ENCODE measurements around the gene NSUN3.
"Not testable (repeated sequence)": the region's sequence is repeated elsewhere in the genome, so short reads cannot be mapped to it uniquely, and the experiment has no call there.

Gene NSUN3

DNA sequence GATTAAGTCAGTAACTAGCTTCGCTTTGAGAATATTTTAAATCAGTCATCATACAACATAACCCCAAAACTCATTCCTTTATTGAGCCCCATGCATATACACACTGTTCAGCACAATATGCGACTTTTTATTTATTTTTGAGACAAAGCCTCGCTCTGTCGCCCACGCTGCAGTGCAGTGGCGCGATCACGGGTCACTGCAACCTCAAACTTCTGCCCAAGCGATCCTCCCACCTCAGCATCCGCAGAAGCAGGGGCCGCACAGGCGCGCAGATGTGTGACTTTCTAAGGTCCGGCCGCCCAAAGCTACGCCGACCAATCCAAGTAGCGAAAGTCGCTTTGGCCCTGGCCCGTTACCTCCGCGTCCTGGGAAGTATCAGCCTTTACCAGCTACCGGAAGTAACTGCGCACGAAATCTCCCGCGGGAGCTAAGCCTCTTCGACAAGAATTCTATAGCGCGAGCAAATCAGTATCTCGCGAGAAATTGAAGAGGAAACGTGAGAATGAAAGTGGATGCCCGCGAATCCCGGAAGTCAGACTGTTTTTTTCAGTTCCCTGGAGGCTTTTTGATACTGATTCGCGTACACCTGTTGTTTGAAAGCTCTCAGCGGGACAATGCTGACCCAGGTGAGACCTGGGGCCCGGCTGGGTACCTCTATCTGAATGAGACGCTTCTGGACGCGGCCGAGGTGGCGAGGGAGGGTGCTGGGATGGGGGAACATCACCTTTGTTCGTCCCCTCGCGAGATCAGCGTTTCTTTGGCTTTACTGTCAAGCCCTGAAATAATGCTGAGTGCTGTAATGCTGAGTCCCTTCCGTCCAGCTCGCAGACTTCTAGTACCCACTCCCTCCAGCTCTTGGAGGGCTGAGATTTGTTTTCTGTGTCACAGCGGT lies at the start of gene NSUN3, which contains the start of gene DHFR2:
TSS of gene NSUN3 (plus strand) at position 549 of the 892 bp plus-strand sequence. CDS start at position 615, 66 bp downstream.
TSS of gene DHFR2 (minus strand) at position 404 of the 892 bp plus-strand sequence. CDS start 1,405 bp downstream, outside the sequence.
- DNase-seq, result peak; percentile 85

DNA sequence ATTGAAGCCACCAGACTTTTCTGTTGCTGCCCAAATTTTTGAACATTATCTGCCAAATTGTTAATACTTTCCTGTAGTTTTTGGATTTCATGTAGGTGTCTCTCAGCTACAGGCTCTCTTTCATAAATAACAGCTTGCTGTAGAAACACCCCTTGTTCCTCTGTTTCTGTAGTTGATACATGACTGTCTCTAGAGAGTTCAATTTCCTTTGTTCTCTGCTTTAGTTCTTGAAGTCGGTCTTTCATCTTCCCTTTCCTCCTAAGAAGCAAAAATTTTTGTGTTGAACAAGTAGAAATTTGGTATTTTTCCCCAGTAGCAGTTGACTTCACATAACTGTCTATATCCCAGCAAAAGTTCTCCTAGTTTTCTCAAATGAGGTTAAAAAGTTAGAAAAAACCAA lies 47.8 kb upstream of the NSUN3 start:
- DNase-seq, result no peak

- no peak for DNase-seq
Measured at GRCh38 chr3:94019659-94020058, 43.2 kb upstream of the NSUN3 start.

DNA sequence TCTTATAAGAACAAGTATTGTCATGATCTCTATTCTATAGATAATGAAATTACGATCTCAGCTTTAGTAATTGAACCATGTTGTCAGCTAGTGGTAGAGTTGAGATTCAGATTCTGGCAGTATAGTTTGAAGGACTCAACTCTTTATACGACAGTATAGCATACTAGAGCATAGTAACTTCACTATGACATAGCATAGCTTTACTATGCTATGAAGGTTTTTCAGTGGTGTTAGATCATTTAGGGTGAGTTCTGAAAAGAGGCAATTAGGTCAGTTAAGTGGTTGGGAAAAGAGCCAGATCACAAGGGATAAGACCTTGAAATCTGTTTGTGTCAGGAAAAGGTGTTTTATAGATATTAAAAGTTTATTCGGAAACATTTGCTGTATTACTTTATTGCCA lies 42.6 kb upstream of the NSUN3 start:
- no peak for DNase-seq

GRCh38 chr3:94024385-94024784 lies 38.5 kb upstream of the NSUN3 start:
- no peak for DNase-seq

DNA sequence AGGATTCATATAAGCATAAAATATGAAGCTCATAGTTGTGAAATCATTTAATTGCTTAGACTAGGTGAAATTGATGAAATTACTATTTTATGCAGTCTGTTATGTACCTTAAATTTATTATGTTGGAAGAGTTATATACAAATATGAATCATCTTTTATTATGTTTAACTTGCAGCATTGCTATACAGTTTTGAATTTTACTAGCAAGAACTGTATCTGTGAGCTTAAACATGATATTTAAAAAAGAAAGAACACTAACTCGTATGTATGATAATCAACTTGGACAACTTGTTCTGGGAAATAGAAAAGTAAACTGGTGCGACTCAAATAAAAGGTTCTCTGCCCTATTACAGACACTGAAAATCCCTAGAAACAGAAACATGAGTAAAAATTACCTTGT lies 36.2 kb upstream of the NSUN3 start:
- no peak for DNase-seq

GRCh38 chr3:94028093-94028837 lies 34.6 kb upstream of the NSUN3 start, which contains the start of gene STX19:
Gene STX19, minus strand, starts transcription at chr3:94028597. Its CDS starts 13,328 bp downstream, at chr3:94015269.
- DNase-seq, result no peak

DNA sequence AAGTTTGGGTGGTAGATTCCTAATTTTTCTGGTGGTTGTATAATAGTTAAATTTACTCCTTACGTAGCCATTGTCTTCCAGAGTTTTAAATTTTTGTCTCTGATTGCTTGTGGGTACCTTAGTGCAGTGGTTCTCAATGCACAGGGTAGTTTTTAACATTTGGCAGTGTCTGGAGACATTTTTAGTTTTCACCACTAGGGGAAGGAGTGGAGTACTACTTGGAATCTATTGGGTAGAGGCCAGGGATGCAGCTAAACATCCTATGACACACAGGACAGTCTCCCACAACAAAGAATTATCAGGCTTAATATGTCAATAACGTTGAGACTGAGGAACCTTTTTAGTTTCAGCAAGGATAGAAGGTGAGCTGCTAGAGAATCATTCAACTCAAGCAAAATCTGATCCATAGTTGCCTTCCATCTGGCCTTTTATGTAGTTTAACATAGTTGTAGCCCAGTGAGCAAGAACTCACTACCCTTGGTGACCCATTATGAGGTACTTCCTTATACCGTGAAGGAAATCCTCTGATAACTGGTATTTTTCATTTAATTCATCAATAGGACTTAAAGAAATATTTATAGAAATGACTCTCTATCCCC lies 25.9 kb upstream of the NSUN3 start:
- DNase-seq, result no peak

DNA sequence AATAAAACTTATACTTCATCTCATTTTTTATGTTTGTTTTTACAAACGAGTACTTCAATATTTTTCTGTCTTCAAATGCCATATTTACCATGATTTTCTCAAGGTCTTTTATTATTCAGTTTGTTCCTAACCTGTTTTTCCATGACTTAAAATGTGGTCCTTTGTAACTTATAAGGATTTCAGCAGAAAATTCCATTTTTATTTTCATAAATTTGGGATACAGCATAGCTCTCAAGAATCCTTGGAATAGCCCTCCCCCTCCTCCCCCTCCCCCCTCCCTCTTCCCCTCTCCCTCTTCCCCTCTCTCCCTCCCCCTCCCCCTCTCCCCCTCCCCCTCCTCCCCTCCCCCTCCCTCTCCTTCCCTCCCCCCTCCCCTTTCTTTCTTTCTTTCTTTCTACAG lies 19.6 kb upstream of the NSUN3 start:
- no peak for DNase-seq

DNA sequence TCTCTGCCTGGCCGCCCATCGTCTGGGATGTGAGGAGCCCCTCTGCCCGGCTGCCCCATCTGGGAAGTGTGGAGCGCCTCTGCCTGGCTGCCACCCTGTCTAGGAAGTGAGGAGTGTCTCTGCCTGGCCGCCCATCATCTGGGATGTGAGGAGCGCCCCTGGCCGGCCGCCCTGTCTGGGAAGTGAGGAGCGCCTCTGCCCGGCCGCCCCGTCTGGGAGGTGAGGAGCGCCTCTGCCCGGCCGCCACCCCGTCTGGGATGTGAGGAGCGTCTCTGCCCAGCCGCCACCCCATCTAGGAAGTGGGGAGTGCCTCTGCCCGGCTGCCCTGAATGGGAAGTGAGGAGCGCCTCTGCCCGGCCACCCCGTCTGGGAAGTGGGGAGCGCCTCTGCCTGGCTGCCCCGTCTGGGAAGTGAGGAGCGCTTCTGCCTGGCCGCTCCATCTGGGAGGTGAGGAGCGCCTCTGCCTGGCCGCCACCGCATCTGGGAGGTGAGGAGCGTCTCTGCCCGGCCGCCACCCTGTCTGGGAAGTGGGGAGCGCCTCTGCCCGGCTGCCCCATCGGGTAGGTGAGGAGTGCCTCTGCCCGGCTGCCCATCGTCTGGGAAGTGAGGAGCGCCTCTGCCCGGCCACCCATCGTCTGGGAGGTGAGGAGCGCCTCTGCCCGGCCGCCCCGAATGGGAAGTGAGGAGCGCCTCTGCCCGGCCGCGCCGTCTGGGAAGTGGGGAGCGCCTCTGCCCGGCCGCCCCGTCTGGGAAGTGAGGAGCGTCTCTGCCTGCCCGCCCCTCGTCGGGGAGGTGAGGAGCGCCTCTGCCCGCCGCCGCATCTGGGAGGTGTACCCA lies 18.5 kb upstream of the NSUN3 start:
- DNase-seq, result not testable (repeated sequence)

DNA sequence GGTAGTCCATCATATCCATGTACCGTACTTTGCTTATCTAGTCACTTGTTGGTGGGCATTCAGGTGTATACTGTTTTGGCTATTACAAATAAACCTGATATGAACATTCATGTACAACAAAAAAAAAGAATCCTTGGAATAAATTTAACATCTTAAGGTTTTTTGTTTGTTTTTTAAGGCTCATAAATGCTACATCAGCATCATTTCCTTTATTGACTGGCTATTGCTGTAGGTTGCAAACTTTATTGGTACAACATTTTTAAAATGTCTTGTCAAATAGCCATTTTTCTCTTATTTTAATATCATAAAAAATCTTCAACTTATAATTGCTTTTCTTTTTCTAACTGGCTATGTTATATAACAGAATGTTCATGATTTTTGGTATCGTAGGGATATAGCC lies 16.3 kb upstream of the NSUN3 start:
- DNase-seq, result no peak

DNA sequence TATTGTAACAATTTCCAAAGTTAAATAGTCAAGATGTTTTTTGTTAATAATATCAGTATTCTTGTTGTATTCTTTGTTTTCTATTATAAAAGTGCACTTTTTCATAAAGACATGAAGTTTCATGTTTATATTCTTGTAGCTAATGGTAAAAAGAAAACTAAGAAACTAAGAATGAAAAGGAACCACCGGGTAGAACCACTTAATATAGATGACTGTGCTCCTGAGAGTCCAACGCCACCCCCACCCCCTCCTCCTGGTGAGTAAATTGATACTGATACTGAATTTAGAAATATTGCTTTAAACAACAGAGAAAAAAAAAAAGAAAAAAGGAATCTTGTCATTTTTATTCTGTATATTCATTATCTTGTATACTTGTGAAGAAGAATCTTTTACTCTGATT lies 13.6 kb upstream of the NSUN3 start:
- DNase-seq, result no peak

DNA sequence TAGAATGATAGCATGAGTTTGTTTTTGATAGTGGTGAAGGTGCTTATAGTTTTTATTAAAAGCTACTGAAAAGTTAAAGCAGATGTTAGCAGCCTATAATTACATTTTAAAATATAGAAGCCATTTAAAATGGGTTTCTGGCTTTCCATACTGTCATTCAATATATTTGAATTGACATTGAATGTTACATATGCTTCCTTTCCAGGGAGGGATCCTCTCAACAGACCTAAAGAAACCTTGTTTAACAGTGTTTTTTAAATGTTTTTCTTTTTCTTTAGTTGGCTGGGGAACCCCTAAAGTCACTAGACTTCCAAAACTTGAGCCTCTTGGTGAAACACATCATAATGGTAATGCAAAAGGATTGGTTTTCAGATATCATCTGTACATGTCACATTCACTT lies 12.3 kb upstream of the NSUN3 start:
- no peak for DNase-seq

- DNase-seq, result no peak
Measured at GRCh38 chr3:94061297-94061696, 1.6 kb upstream of the NSUN3 start.

DNA sequence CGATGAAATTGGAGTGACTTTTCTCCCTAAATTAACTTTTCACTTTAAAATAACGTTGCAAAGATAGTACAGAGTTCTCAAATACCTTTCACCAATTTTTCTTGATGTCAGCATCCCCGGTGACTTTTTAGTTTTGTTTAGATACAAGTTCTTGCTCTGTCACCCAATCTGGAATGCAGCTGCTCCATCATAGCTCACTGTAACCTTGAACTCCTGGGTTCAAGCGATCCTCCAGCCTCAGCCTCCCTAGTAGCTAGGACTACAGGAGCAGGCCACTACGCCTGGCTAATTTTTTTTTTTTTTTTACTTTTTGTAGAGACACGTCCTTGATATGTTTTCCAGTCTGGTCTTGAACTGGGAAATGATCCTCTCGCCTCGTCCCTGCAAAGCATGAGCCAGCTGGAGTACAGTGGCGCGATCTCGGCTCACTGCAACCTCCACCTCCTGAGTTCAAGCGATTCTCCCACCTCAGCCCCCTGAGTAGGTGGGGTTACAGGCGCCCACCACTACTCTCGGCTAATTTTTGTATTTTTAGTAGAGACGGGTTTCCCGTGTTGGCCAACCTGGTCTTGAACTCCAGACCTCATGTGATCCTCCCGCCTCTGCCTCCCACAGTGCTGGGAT lies 747 bp downstream of the NSUN3 start:
- DNase-seq, result no peak

DNA sequence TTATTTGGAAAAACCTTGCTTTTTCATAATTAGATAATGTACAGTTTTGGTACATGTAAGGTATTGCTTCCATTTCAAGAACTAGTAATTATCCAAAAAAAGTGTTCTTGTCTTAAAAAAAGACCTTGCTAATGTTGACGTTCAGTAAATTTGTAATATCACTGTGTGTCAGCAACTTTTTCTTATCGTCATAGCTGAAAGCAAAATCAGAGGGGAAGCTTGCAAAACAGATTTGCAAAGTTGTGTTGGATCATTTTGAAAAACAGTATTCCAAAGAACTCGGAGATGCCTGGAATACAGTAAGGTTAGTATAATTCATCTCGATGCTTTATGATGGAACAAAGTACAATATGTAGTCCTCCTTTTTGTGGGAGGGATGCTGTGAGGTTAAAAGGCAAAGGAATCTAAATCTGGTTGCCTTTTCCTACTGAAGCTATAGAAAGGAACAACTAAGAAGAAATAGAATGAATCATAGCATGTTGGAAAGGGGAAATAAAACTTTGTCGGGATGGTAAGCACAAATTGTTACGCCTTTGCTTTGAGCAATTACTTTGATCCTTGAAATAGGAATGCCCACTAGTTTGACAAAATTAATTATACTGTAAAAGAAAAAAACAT lies 1.5 kb downstream of the NSUN3 start:
- no peak for DNase-seq

- no peak for DNase-seq
Measured at GRCh38 chr3:94065122-94065521, 2.3 kb downstream of the NSUN3 start.

DNA sequence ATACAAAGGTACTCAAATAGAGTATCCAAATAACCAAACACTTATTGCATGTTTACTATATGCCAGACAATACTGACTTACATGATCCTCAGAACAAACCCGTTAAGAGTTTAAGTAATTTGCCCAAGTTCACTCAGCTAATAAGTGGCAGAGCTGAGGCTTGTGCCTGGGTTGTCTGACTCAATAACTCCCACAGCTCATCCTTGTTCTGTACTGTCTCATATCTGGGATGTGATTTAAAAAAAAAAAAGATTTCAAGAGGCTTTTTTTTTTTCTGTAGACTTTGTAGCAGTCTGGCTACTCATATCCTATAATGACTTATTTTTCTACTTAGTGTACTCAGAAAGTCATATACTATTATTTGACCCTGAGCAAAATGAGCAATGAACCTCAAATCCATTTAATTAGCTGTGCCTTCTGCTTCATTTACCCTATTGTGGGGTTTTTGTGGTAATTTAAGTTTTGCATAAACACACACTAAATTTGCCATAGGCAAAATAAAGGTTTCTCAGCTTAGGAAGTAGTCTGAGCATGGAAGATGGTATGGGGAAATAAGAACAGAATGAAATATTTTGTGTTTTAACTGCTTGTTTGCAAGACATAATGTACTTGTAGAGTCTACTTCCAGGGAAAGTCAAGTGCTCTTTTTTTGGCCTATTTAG lies 3.1 kb downstream of the NSUN3 start:
- no peak for DNase-seq

DNA sequence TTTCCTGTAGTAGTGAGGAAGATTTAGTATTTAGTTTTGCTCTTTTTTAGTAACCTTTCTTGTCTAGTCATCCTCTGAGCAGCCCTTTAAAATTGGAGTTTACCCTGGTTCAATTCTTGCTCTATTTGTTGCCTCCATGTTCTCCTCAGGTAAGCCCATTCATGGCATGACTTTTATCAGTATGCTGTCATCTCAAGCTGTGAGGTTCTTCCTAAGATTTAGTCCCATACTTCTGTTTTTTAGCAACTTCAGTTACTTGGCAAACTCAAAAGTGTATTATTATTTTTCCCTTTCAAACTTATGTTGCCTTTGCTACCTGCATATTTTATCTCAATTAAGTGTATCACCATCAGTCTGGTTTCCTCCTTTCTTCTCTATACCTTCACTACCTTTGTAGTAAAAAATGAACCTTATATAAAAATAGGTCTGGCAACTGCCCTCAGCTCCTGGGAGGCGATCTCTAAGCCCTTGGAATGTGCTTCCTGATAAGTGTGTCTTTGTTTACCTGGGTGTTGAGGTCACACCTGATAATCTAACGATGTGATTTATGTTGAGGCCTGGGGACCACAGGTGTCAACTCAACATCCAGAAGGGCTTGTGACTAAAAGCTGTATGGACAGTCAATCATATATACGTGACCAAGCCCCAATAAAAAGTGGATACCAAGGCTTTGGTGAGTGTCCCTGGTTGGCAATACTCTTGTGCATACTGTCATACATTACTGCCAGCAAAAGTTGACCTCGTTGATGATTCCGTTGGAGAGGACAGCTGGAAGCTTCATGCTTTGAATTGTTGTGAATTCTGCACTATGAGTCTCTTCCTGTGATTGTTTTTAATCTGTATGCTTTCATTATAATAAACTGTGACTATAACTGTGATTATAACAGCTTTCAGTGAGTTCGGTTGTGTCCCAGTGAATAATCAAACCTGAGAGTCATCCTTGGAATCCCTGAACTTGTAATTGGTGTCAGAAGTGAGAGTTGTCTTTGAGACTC lies 3.9 kb downstream of the NSUN3 start:
- no peak for DNase-seq

All from CD4-positive, alpha-beta T cell treated with Interferon gamma for 1 hour (primary cell).